H9 (cell line): ENCODE data around the gene TNIK. TPM values are rescaled to one million over a fixed set of nuclear protein-coding genes. Genes with fewer than 3 reads are reported as not detected.

Experiments
- DNase-seq: peaks from one replicate; pipeline ENCODE4 v3.0.0-alpha.2; 2017
- H2AFZ ChIP-seq: one replicate; pipeline ENCODE4 v1.6.1; 2013; ENCODE audit warnings: mild to moderate bottlenecking, low read length, control low read depth, moderate library complexity
- H2AK5ac ChIP-seq: 2 replicates; pipeline ENCODE4 v1.6.1; 2013; ENCODE audit warnings: low read length, control low read depth, mixed read lengths; ENCODE audit not compliant: insufficient read length
- H2BK120ac ChIP-seq: one replicate; pipeline ENCODE4 v1.6.1; 2013; ENCODE audit warnings: low read depth, mild to moderate bottlenecking, low read length, control low read depth, inconsistent platforms; ENCODE audit not compliant: poor library complexity, severe bottlenecking
- H2BK12ac ChIP-seq: 2 replicates; pipeline ENCODE4 v1.6.1; 2013; ENCODE audit warnings: low read length, control low read depth, mixed read lengths, low read depth; ENCODE audit not compliant: insufficient read length
- H2BK15ac ChIP-seq: 2 replicates; pipeline ENCODE4 v1.6.1; 2013; ENCODE audit warnings: low read depth, low read length, control low read depth
- H2BK20ac ChIP-seq: one replicate; pipeline ENCODE4 v1.6.1; 2013; ENCODE audit warnings: low read depth, mild to moderate bottlenecking, low read length, control low read depth, inconsistent platforms; ENCODE audit not compliant: poor library complexity, severe bottlenecking
- H2BK5ac ChIP-seq: 2 replicates; pipeline ENCODE4 v1.6.1; 2013; ENCODE audit warnings: low read length, control low read depth, mixed read lengths; ENCODE audit not compliant: insufficient read length
- H3K14ac ChIP-seq: 2 replicates; pipeline ENCODE4 v1.6.1; 2013; ENCODE audit warnings: low read length, control low read depth; ENCODE audit not compliant: insufficient read depth
- H3K18ac ChIP-seq: 2 replicates; pipeline ENCODE4 v1.6.1; 2013; ENCODE audit warnings: low read depth, mild to moderate bottlenecking, mixed read lengths, low read length, control low read depth; ENCODE audit not compliant: insufficient read length
- H3K23ac ChIP-seq: 2 replicates; pipeline ENCODE4 v1.6.1; 2013; ENCODE audit warnings: low read length, control low read depth, mixed read lengths, low read depth; ENCODE audit not compliant: insufficient read length
- H3K23me2 ChIP-seq: 2 replicates; pipeline ENCODE4 v1.6.1; 2013; ENCODE audit warnings: low read depth, mild to moderate bottlenecking, mixed read lengths, low read length, control low read depth; ENCODE audit not compliant: insufficient read length, poor library complexity, severe bottlenecking
- H3K27ac ChIP-seq: 2 replicates; pipeline ENCODE4 v1.5.1; 2013; ENCODE audit warnings: low read length, control low read depth, mixed read lengths, low read depth; ENCODE audit not compliant: insufficient read length
- H3K27me3 ChIP-seq: 2 replicates; pipeline ENCODE4 v1.6.1; 2013; ENCODE audit warnings: low read length, control low read depth, inconsistent platforms; ENCODE audit not compliant: insufficient read depth
- H3K4ac ChIP-seq: 2 replicates; pipeline ENCODE4 v1.6.1; 2013; ENCODE audit warnings: low read depth, mild to moderate bottlenecking, control low read depth, inconsistent platforms, low read length, moderate library complexity
- H3K4me1 ChIP-seq: 2 replicates; pipeline ENCODE4 v1.6.1; 2013; ENCODE audit warnings: low read length, control low read depth, inconsistent platforms; ENCODE audit not compliant: insufficient read depth
- H3K4me2 ChIP-seq: 2 replicates; pipeline ENCODE4 v1.6.1; 2013; ENCODE audit warnings: low read length, control low read depth, mixed read lengths; ENCODE audit not compliant: insufficient read length, insufficient read depth
- H3K56ac ChIP-seq: 2 replicates; pipeline ENCODE4 v1.6.1; 2013; ENCODE audit warnings: low read depth, mild to moderate bottlenecking, mixed read lengths, low read length, control low read depth; ENCODE audit not compliant: insufficient read length
- H3K79me1 ChIP-seq: 2 replicates; pipeline ENCODE4 v1.6.1; 2013; ENCODE audit warnings: low read depth, mild to moderate bottlenecking, moderate library complexity, low read length, control low read depth, inconsistent platforms; ENCODE audit not compliant: insufficient read depth, poor library complexity, severe bottlenecking
- H3K79me2 ChIP-seq: 2 replicates; pipeline ENCODE4 v1.6.1; 2013; ENCODE audit warnings: low read length, control low read depth, inconsistent platforms; ENCODE audit not compliant: insufficient read depth
- H3K9ac ChIP-seq: 2 replicates; pipeline ENCODE4 v1.6.1; 2013; ENCODE audit warnings: low read length, control low read depth, mixed read lengths; ENCODE audit not compliant: insufficient read length; ENCODE audit errors: extremely low read depth
- H3K9me3 ChIP-seq: one replicate; pipeline ENCODE4 v1.6.1; 2013; ENCODE audit warnings: low read depth, low read length, inconsistent platforms; ENCODE audit not compliant: control insufficient read depth
- H3T11ph ChIP-seq: one replicate; pipeline ENCODE4 v1.6.1; 2013; ENCODE audit warnings: mild to moderate bottlenecking, low read length, control low read depth, inconsistent platforms
- H4K20me1 ChIP-seq: one replicate; pipeline ENCODE4 v1.6.1; 2013; ENCODE audit not compliant: control insufficient read depth, insufficient read length, insufficient read depth
- H4K5ac ChIP-seq: 2 replicates; pipeline ENCODE4 v1.6.1; 2013; ENCODE audit warnings: low read depth, mild to moderate bottlenecking, mixed read lengths, low read length, control low read depth; ENCODE audit not compliant: insufficient read length
- H4K8ac ChIP-seq: replicated peaks from 2 replicates; pipeline ENCODE4 v1.6.1; 2013; ENCODE audit warnings: low read length, control low read depth, mixed read lengths, low read depth; ENCODE audit not compliant: insufficient read length
- H4K91ac ChIP-seq: 2 replicates; pipeline ENCODE4 v1.6.1; 2013; ENCODE audit warnings: low read depth, mild to moderate bottlenecking, moderate library complexity, mixed read lengths, low read length, control low read depth; ENCODE audit not compliant: insufficient read length
- H3K27ac Mint-ChIP-seq, 3 experiments: 2 replicates in 2 of 3; 3 replicates in 1 of 3; pipeline ENCODE4 v1.8.0; 2020 to 2021; ENCODE audit warnings: mixed read lengths in 3 of 3, mild to moderate bottlenecking in 1 of 3, moderate library complexity in 1 of 3
- H3K27me3 Mint-ChIP-seq: 2 replicates; pipeline ENCODE4 v1.8.0; 2021; ENCODE audit warnings: low read depth, mild to moderate bottlenecking, moderate library complexity, mixed read lengths
- H3K36me3 Mint-ChIP-seq, 3 experiments: 2 replicates in 2 of 3; 3 replicates in 1 of 3; pipeline ENCODE4 v1.8.0; 2020 to 2021; ENCODE audit warnings: low read depth in 3 of 3, mixed read lengths in 3 of 3; ENCODE audit not compliant: insufficient read depth in 1 of 3
- H3K4me1 Mint-ChIP-seq, 2 experiments: 2 replicates each; pipeline ENCODE4 v1.8.0; 2020; ENCODE audit warnings: mixed read lengths in 2 of 2
- H3K4me3 Mint-ChIP-seq, 2 experiments: 2 replicates in 1 of 2; 3 replicates in 1 of 2; pipeline ENCODE4 v1.8.0; 2020 to 2021; ENCODE audit warnings: mild to moderate bottlenecking in 2 of 2, mixed read lengths in 2 of 2, moderate library complexity in 1 of 2
- H3K9me3 Mint-ChIP-seq, 2 experiments: 2 replicates in 1 of 2; 3 replicates in 1 of 2; pipeline ENCODE4 v1.8.0; 2020; ENCODE audit warnings: mild to moderate bottlenecking in 2 of 2, mixed read lengths in 2 of 2, moderate library complexity in 1 of 2
- CTCF ChIP-seq: fragments of 200-600 bp; sonication (generic); conservative IDR thresholded peaks from 3 replicates; pipeline ENCODE4 v1.8.0; 2021; ENCODE audit warnings: antibody characterized with exemption, mild to moderate bottlenecking
- WGBS: extraction: QIAGEN DNeasy Blood & Tissue Kit; methylation state at CpG from one replicate; pipeline ENCODE4 v1.1.7; 2013; ENCODE audit warnings: missing lambda C conversion rate, low lambda C conversion rate, mixed read lengths; ENCODE audit not compliant: insufficient read length; ENCODE audit errors: extremely low coverage; 5-methylcytosine and 5-hydroxymethylcytosine counted together
- total RNA-seq: library from RNA; stranded (reverse); gene quantifications from 2 replicates; pipeline ENCODE4 v1.2.1, GENCODE V29; 2021

The TNIK gene
- total RNA-seq, 1 experiment from 2014 or later = 15.9 TPM

GRCh38 chr3:171212648-171213047 lies 247.6 kb downstream of the TNIK start:
- no peaks in the 10 kb centered on the region for H3K79me1 ChIP-seq
- H2AK5ac ChIP-seq = no peak overlapping the region
- H2BK12ac ChIP-seq = no peak overlapping the region
- no peak overlapping the region for H3K14ac ChIP-seq
- Mint-ChIP-seq H3K27me3 (no peaks in the 10 kb centered on the region), H3K36me3 (peaks cover 0 to 3% (median 0%) of the 10 kb centered on the region in 3 experiments; a peak in 2 of 7 replicates), H3K4me3 (no peak overlapping the region), H3K27ac (no peak overlapping the region), H3K4me1 (peaks cover 7 to 9% of the 10 kb centered on the region in 2 experiments; a peak in 2 of 4 replicates), H3K9me3 (no peaks in the 10 kb centered on the region)
- no CpG with 5 or more reads among the region's 3 CpGs for WGBS
- H3K23me2 ChIP-seq = no peaks in the 10 kb centered on the region
- H3K9ac ChIP-seq = no peak overlapping the region
- H2AFZ ChIP-seq = no peak overlapping the region
- no peak overlapping the region for H4K5ac ChIP-seq
- H2BK15ac ChIP-seq = no peak overlapping the region
- H3K18ac ChIP-seq = no peak overlapping the region
- no peak for DNase-seq
- H2BK5ac ChIP-seq = no peak overlapping the region
- no peak overlapping the region for H3T11ph ChIP-seq
- H2BK20ac ChIP-seq = no peak overlapping the region
- no peaks in the 10 kb centered on the region; the same call in 1 of the 2 replicates for H3K4me1 ChIP-seq
- H3K23ac ChIP-seq = no peak overlapping the region
- no peak overlapping the region for H3K4ac ChIP-seq
- H4K91ac ChIP-seq = no peak overlapping the region
- H3K27me3 ChIP-seq = no peaks in the 10 kb centered on the region
- no peak overlapping the region for H4K8ac ChIP-seq
- no peak overlapping the region for H2BK120ac ChIP-seq
- H3K79me2 ChIP-seq = no peaks in the 10 kb centered on the region
- no peak overlapping the region for H3K4me2 ChIP-seq
- TF ChIP-seq CTCF = no peak
- H3K56ac ChIP-seq = no peak overlapping the region
- no peaks in the 10 kb centered on the region for H3K9me3 ChIP-seq
- no peaks in the 10 kb centered on the region for H4K20me1 ChIP-seq
- H3K27ac ChIP-seq = no peak overlapping the region
